AG04449 (cell line): ENCODE data around the gene NPHP4.

ENCODE experiments used
- CTCF ChIA-PET: fragments of 350-600 bp; formaldehyde crosslinking; extraction: SDS; loops from one replicate; lab custom pipeline; 2021; ENCODE audit warnings: antibody characterized with exemption; lab: Yijun Ruan, JAX
- POLR2A ChIA-PET: fragments of 400-600, 350-600 bp; formaldehyde crosslinking; extraction: SDS; loops from one replicate; lab custom pipeline; 2020; ENCODE audit warnings: antibody characterized with exemption, inconsistent platforms; lab: Yijun Ruan, JAX
- DNase-seq: peaks from one replicate; pipeline ENCODE4 v3.0.0-alpha.2; 2010; ENCODE audit warnings: low read depth, low spot score
- H3K4me3 ChIP-seq: 2 replicates; pipeline ENCODE4 v1.5.1; 2011; ENCODE audit warnings: low read depth, mild to moderate bottlenecking, control low read depth, low read length
- CTCF ChIP-seq: IDR thresholded peaks from one replicate; pipeline ENCODE4 v1.5.1; 2011; ENCODE audit warnings: mild to moderate bottlenecking, moderate library complexity, low read length, control low read depth, inconsistent platforms; ENCODE audit not compliant: insufficient read depth; ENCODE audit errors: missing control alignments

Gene NPHP4

GRCh38 chr1:5881526-5882222 lies 110.6 kb downstream of the NPHP4 start:
- DNase-seq: no peak
- ChIA-PET CTCF (interaction anchor here (1.2 kb wide), 1 partner anchor 40 kb away, joined by 3 read pairs; no protein-coding TSS in a partner anchor), POLR2A (no interaction called here)
- no peak for TF ChIP-seq CTCF
- H3K4me3 ChIP-seq: no peak overlapping the region

- CTCF ChIA-PET: interaction anchor here (1.2 kb wide), 1 partner anchor 41 kb away, joined by 3 read pairs; no protein-coding TSS in a partner anchor
- no peak overlapping the region for H3K4me3 ChIP-seq
- no peak for DNase-seq
- POLR2A ChIA-PET: no interaction called here
- no peak for TF ChIP-seq CTCF
Measured at GRCh38 chr1:5880630-5881405, 111.4 kb downstream of the NPHP4 start.

GRCh38 chr1:5879421-5879820 lies 112.8 kb downstream of the NPHP4 start:
- CTCF ChIA-PET: no interaction called here

GRCh38 chr1:5878971-5879370 lies 113.3 kb downstream of the NPHP4 start:
- TF ChIP-seq CTCF: no peak
- ChIA-PET CTCF (interaction anchor here (1.4 kb wide), 1 partner anchor 13 kb away, joined by 3 read pairs; no protein-coding TSS in a partner anchor), POLR2A (no interaction called here)
- no peak for DNase-seq
- H3K4me3 ChIP-seq: no peak overlapping the region

More at GRCh38 chr1:5879421-5879820, 112.8 kb downstream of the NPHP4 start:
- POLR2A ChIA-PET: no interaction called here
- TF ChIP-seq CTCF: no peak
- DNase-seq: no peak
- H3K4me3 ChIP-seq: no peak overlapping the region

GRCh38 chr1:5877683-5878530 lies 114.3 kb downstream of the NPHP4 start:
- no peak for DNase-seq
- POLR2A ChIA-PET: no interaction called here
- H3K4me3 ChIP-seq: no peak overlapping the region
- CTCF ChIA-PET: interaction anchor here (1.0 to 1.4 kb wide), 2 partner anchors 15 to 97 kb away, joined by 3 read pairs; no protein-coding TSS in a partner anchor
- TF ChIP-seq CTCF: no peak
